CD4-positive, alpha-beta T cell (primary cell): ENCODE data around the gene PRLH. TPM values are rescaled to one million over a fixed set of nuclear protein-coding genes. Genes with fewer than 3 reads are reported as not detected.

ENCODE experiments used
- ATAC-seq: fragments of 200-7000 bp; cut with Tn5 transposase; one replicate; pipeline ENCODE4 v1.10.0; 2022; ENCODE audit warnings: mild to moderate bottlenecking; ENCODE audit not compliant: poor library complexity
- CTCF ChIA-PET: fragments of 350-600 bp; sonication (Branson Sonifier 250); formaldehyde crosslinking; loops from one replicate; lab custom pipeline; 2021; ENCODE audit warnings: antibody characterized with exemption, inconsistent platforms; lab: Charles Lee
- POLR2A ChIA-PET: fragments of 350-600 bp; sonication (Branson Sonifier 250); formaldehyde crosslinking; loops from one replicate; lab custom pipeline; 2021; ENCODE audit warnings: antibody characterized with exemption, inconsistent platforms; lab: Charles Lee
- DNase-seq, 14 experiments: peaks; one replicate each; pipeline ENCODE4 v3.0.0-alpha.2; 2013 to 2020; ENCODE audit warnings: mixed read lengths in 2 of 14
- H3K27ac ChIP-seq, 2 donors: one replicate each; pipeline versions ENCODE4 v1.5.1 to v1.7.0; 2013; ENCODE audit warnings: low read length in 2 of 2, low read depth in 1 of 2, mild to moderate bottlenecking in 1 of 2
- H3K27me3 ChIP-seq, 2 experiments: 1 replicate in 1 of 2; 2 replicates in 1 of 2; pipeline versions ENCODE4 v1.6.1 to v1.7.0; 2013; ENCODE audit warnings: low read length in 2 of 2, control low read depth in 1 of 2, mild to moderate bottlenecking in 1 of 2, moderate library complexity in 1 of 2; ENCODE audit not compliant: insufficient read depth in 2 of 2, control insufficient read depth in 1 of 2
- H3K36me3 ChIP-seq: one replicate; pipeline ENCODE4 v1.6.1; 2013; ENCODE audit warnings: low read length, control low read depth; ENCODE audit not compliant: insufficient read depth
- H3K4me1 ChIP-seq: one replicate; pipeline ENCODE4 v1.6.1; 2013; ENCODE audit warnings: low read length, control low read depth; ENCODE audit not compliant: insufficient read depth
- H3K4me3 ChIP-seq: one replicate; pipeline ENCODE4 v1.5.1; 2013; ENCODE audit warnings: mild to moderate bottlenecking, low read length, moderate library complexity
- H3K9me3 ChIP-seq, 2 experiments: 1 replicate in 1 of 2; 2 replicates in 1 of 2; pipeline versions ENCODE4 v1.6.1 to v1.7.0; 2013; ENCODE audit warnings: low read length in 2 of 2, mild to moderate bottlenecking in 2 of 2, control low read depth in 1 of 2, moderate library complexity in 1 of 2; ENCODE audit not compliant: control insufficient read depth in 1 of 2, insufficient read depth in 1 of 2
- H3K27ac Mint-ChIP-seq: one replicate; pipeline ENCODE4 v1.8.0; 2020; ENCODE audit warnings: mixed read lengths
- H3K27me3 Mint-ChIP-seq: one replicate; pipeline ENCODE4 v1.8.0; 2021; ENCODE audit warnings: mixed read lengths
- H3K36me3 Mint-ChIP-seq: one replicate; pipeline ENCODE4 v1.8.0; 2021; ENCODE audit warnings: low read depth, mixed read lengths
- H3K4me1 Mint-ChIP-seq: one replicate; pipeline ENCODE4 v1.8.0; 2021; ENCODE audit warnings: low read depth, mixed read lengths
- H3K4me3 Mint-ChIP-seq: one replicate; pipeline ENCODE4 v1.8.0; 2020; ENCODE audit warnings: mild to moderate bottlenecking, mixed read lengths
- H3K9me3 Mint-ChIP-seq: one replicate; pipeline ENCODE4 v1.8.0; 2020; ENCODE audit warnings: mixed read lengths
- CTCF ChIP-seq: fragments of 200-600 bp; IDR thresholded peaks from one replicate; pipeline ENCODE4 v1.8.0; 2022; ENCODE audit warnings: antibody characterized with exemption, mild to moderate bottlenecking
- intact Hi-C, 2 experiments: fragments of 100-400 bp; cut with DNase I in 1 of 2; cut with micrococcal nuclease in 1 of 2; formaldehyde crosslinking; loops; one replicate each; pipeline versions ENCODE4 v1.15.1 to v1.9.0; 2023 to 2025; cut with DNase I, micrococcal nuclease
- total RNA-seq, 174 experiments: library from RNA in 2 of 174; stranded (reverse) in 2 of 174; gene quantifications; one replicate each; pipeline ENCODE4 v1.2.3 and lab custom pipeline; 2021 to 2026

The PRLH gene
- total RNA-seq, 2 experiments from 2014 or later = not detected

DNA sequence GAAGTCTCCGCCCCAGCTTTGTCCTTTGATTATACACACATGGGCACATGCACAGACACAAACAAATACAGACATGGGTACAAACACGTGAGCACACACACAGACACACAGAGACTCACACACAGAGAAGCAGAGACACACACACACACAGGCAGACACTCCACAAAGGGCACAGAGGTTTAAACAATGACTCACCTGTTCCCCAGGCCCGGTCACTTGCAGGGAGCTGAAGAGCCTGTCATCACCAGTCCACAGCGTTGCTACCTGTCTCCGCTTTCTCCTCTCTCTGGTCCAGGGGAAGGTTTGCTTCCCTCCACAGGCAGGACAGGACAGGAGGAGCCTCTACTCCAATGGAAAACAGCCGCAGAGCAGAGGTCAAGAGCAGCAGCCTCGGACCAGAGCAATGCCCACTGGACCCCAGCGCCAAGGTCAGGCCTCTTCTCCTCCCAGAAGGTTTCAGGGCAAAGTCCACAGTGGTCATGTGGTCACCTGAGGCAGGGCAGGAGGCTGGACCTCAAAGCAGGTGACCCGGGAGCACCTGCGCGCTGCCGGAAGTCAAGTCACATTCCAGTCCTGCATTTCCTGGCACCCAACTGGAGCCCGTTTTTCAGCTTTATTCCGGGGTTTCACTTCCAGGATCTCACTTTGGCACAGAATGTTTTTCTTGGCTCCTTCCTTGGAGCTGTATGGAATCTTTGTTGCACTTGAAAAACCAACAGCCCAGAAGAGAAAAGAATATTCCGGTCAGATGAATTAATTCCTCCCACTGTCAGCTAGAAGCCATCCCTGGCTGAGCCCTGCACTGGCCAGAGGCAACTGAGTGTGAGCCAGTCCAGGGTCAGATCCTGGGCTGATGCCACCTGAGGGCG is 24.1 kb downstream of the PRLH start, which contains the start of gene RAB17:
TSS of gene RAB17 (minus strand) at position 463 of the 869 bp plus-strand sequence. CDS start 4,580 bp downstream, outside the sequence.
- no peaks in the 10 kb centered on the region for H3K9me3 ChIP-seq
- POLR2A ChIA-PET = interaction anchor here (1.5 kb wide), 1 partner anchor 13 kb away, joined by 3 read pairs; no protein-coding TSS in a partner anchor
- no peaks in the 10 kb centered on the region for H3K36me3 Mint-ChIP-seq
- no peak for ATAC-seq
- H3K27ac ChIP-seq = no peak within 1 kb of the TSS
- CTCF ChIA-PET = no interaction called here
- no peaks in the 10 kb centered on the region for H3K27me3 Mint-ChIP-seq
- H3K27ac Mint-ChIP-seq = no peak within 1 kb of the TSS
- no peak within 1 kb of the TSS for H3K4me3 ChIP-seq
- H3K4me1 ChIP-seq = peaks cover 12% of the 10 kb centered on the region
- no peaks in the 10 kb centered on the region for H3K36me3 ChIP-seq
- intact Hi-C loops = no loop called here
- no peak within 1 kb of the TSS for H3K4me3 Mint-ChIP-seq
- no peaks in the 10 kb centered on the region for H3K27me3 ChIP-seq
- DNase-seq = no peak
- no peaks in the 10 kb centered on the region for H3K9me3 Mint-ChIP-seq
- peaks cover 12% of the 10 kb centered on the region for H3K4me1 Mint-ChIP-seq
- no peak for TF ChIP-seq CTCF

- ChIA-PET CTCF (interaction anchor here (0.5 kb wide), 1 partner anchor 26 kb away, joined by 3 read pairs; no protein-coding TSS in a partner anchor), POLR2A (interaction anchor here (1.5 kb wide), 1 partner anchor 12 kb away, joined by 3 read pairs; no protein-coding TSS in a partner anchor)
- intact Hi-C loops = no loop called here
- no peak overlapping the region for H3K27ac Mint-ChIP-seq
- no peaks in the 10 kb centered on the region for H3K36me3 Mint-ChIP-seq
- peaks cover 12% of the 10 kb centered on the region for H3K4me1 ChIP-seq
- no peaks in the 10 kb centered on the region for H3K9me3 ChIP-seq
- H3K27me3 Mint-ChIP-seq = no peaks in the 10 kb centered on the region
- no peak overlapping the region for H3K4me3 ChIP-seq
- H3K36me3 ChIP-seq = no peaks in the 10 kb centered on the region
- no peak for TF ChIP-seq CTCF
- no peaks in the 10 kb centered on the region for H3K27me3 ChIP-seq
- H3K4me3 Mint-ChIP-seq = no peak overlapping the region
- DNase-seq = peak in 2 of 14 experiments; percentile 20 to 26
- H3K4me1 Mint-ChIP-seq = peaks cover 12% of the 10 kb centered on the region
- no peaks in the 10 kb centered on the region for H3K9me3 Mint-ChIP-seq
- ATAC-seq = peak; percentile 55
- no peak overlapping the region for H3K27ac ChIP-seq
Measured at GRCh38 chr2:237591141-237591881, 24.9 kb downstream of the PRLH start.

- H3K27me3 Mint-ChIP-seq = no peaks in the 10 kb centered on the region
- POLR2A ChIA-PET = no interaction called here
- intact Hi-C loops = no loop called here
Measured at GRCh38 chr2:237592425-237592980, 26.1 kb downstream of the PRLH start.

More at GRCh38 chr2:237592425-237592980, 26.1 kb downstream of the PRLH start:
- H3K27ac Mint-ChIP-seq = no peak overlapping the region
- DNase-seq (no peak), ATAC-seq (no peak)
- Histone ChIP-seq H3K9me3 (no peaks in the 10 kb centered on the region), H3K36me3 (no peaks in the 10 kb centered on the region), H3K27ac (no peak overlapping the region), H3K4me3 (no peak overlapping the region), H3K27me3 (no peaks in the 10 kb centered on the region), H3K4me1 (peaks cover 15% of the 10 kb centered on the region)
- no peak overlapping the region for H3K4me3 Mint-ChIP-seq
- no peak for TF ChIP-seq CTCF
- CTCF ChIA-PET = interaction anchor here (0.7 kb wide), 1 partner anchor 106 kb away, joined by 3 read pairs; no protein-coding TSS in a partner anchor
- H3K9me3 Mint-ChIP-seq = no peaks in the 10 kb centered on the region
- peaks cover 12% of the 10 kb centered on the region for H3K4me1 Mint-ChIP-seq
- no peaks in the 10 kb centered on the region for H3K36me3 Mint-ChIP-seq
